WERI-Rb-1 (cell line): ENCODE measurements around the gene TMEM213.

ENCODE experiments used
- DNase-seq: peaks from one replicate; pipeline ENCODE4 v3.0.0-alpha.2; 2020
- H3K27ac ChIP-seq: fragments of 250-450 bp; sonication (Bioruptor Pico); 2 replicates; pipeline ENCODE4 v1.5.1; 2020; ENCODE audit warnings: mild to moderate bottlenecking, moderate library complexity
- H3K27me3 ChIP-seq: fragments of 250-450 bp; sonication (Bioruptor Pico); 2 replicates; pipeline ENCODE4 v1.5.1; 2021; ENCODE audit warnings: mild to moderate bottlenecking, low read depth, moderate library complexity; ENCODE audit not compliant: insufficient read depth, severe bottlenecking
- H3K36me3 ChIP-seq: fragments of 250-450 bp; sonication (Bioruptor Pico); 2 replicates; pipeline ENCODE4 v1.5.1; 2020; ENCODE audit warnings: mild to moderate bottlenecking, moderate library complexity
- H3K4me3 ChIP-seq: 2 replicates; pipeline ENCODE4 v1.5.1; 2011; ENCODE audit warnings: low read depth, mild to moderate bottlenecking, control low read depth, low read length
- H3K9me3 ChIP-seq: fragments of 250-450 bp; sonication (Bioruptor Pico); 2 replicates; pipeline ENCODE4 v1.5.1; 2021; ENCODE audit warnings: mild to moderate bottlenecking, moderate library complexity; ENCODE audit not compliant: severe bottlenecking
- CTCF ChIP-seq: IDR thresholded peaks from 2 replicates; pipeline ENCODE4 v1.5.1; 2011; ENCODE audit warnings: low read depth, mild to moderate bottlenecking, control low read depth, inconsistent platforms, low read length

TMEM213 gene

GRCh38 chr7:138825049-138825721, 27.4 kb downstream of the TMEM213 start:
- no peak for DNase-seq
- no peaks in the 10 kb centered on the region for H3K9me3 ChIP-seq
- no peaks in the 10 kb centered on the region for H3K27me3 ChIP-seq
- no peak overlapping the region for H3K4me3 ChIP-seq
- H3K36me3 ChIP-seq, result no peaks in the 10 kb centered on the region
- H3K27ac ChIP-seq, result no peak overlapping the region
- no peak for TF ChIP-seq CTCF

GRCh38 chr7:138828302-138828701, 30.5 kb downstream of the TMEM213 start:
- TF ChIP-seq CTCF, result no peak
- H3K27me3 ChIP-seq, result no peaks in the 10 kb centered on the region
- no peak overlapping the region for H3K27ac ChIP-seq
- no peak for DNase-seq
- no peaks in the 10 kb centered on the region for H3K9me3 ChIP-seq
- no peak overlapping the region for H3K4me3 ChIP-seq
- H3K36me3 ChIP-seq, result no peaks in the 10 kb centered on the region

GRCh38 chr7:138829335-138829734, 31.5 kb downstream of the TMEM213 start:
- H3K4me3 ChIP-seq, result no peak overlapping the region
- no peak for DNase-seq
- no peak overlapping the region for H3K27ac ChIP-seq
- no peaks in the 10 kb centered on the region for H3K36me3 ChIP-seq
- TF ChIP-seq CTCF, result no peak
- no peaks in the 10 kb centered on the region for H3K9me3 ChIP-seq
- H3K27me3 ChIP-seq, result no peaks in the 10 kb centered on the region

- TF ChIP-seq CTCF, result no peak
- H3K4me3 ChIP-seq, result no peak overlapping the region
- H3K9me3 ChIP-seq, result no peaks in the 10 kb centered on the region
- no peaks in the 10 kb centered on the region for H3K27me3 ChIP-seq
- H3K36me3 ChIP-seq, result peaks cover 21% of the 10 kb centered on the region
- H3K27ac ChIP-seq, result no peak overlapping the region
- no peak for DNase-seq
Observed at GRCh38 chr7:138832966-138833365, 35.2 kb downstream of the TMEM213 start.

GRCh38 chr7:138833596-138833995, 35.8 kb downstream of the TMEM213 start:
- H3K27ac ChIP-seq, result no peak overlapping the region
- no peak for TF ChIP-seq CTCF
- H3K9me3 ChIP-seq, result no peaks in the 10 kb centered on the region
- no peaks in the 10 kb centered on the region for H3K27me3 ChIP-seq
- H3K36me3 ChIP-seq, result peaks cover 21% of the 10 kb centered on the region
- H3K4me3 ChIP-seq, result no peak overlapping the region
- no peak for DNase-seq

- DNase-seq, result no peak
- Histone ChIP-seq H3K9me3 (no peaks in the 10 kb centered on the region), H3K27ac (no peak overlapping the region), H3K36me3 (peaks cover 21% of the 10 kb centered on the region), H3K27me3 (no peaks in the 10 kb centered on the region), H3K4me3 (no peak overlapping the region)
- TF ChIP-seq CTCF, result no peak
Observed at GRCh38 chr7:138834583-138834982, 36.8 kb downstream of the TMEM213 start.
